Measurements from ENCODE around the gene GPRC5C.

Gene GPRC5C, protein sequence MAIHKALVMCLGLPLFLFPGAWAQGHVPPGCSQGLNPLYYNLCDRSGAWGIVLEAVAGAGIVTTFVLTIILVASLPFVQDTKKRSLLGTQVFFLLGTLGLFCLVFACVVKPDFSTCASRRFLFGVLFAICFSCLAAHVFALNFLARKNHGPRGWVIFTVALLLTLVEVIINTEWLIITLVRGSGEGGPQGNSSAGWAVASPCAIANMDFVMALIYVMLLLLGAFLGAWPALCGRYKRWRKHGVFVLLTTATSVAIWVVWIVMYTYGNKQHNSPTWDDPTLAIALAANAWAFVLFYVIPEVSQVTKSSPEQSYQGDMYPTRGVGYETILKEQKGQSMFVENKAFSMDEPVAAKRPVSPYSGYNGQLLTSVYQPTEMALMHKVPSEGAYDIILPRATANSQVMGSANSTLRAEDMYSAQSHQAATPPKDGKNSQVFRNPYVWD

DNA sequence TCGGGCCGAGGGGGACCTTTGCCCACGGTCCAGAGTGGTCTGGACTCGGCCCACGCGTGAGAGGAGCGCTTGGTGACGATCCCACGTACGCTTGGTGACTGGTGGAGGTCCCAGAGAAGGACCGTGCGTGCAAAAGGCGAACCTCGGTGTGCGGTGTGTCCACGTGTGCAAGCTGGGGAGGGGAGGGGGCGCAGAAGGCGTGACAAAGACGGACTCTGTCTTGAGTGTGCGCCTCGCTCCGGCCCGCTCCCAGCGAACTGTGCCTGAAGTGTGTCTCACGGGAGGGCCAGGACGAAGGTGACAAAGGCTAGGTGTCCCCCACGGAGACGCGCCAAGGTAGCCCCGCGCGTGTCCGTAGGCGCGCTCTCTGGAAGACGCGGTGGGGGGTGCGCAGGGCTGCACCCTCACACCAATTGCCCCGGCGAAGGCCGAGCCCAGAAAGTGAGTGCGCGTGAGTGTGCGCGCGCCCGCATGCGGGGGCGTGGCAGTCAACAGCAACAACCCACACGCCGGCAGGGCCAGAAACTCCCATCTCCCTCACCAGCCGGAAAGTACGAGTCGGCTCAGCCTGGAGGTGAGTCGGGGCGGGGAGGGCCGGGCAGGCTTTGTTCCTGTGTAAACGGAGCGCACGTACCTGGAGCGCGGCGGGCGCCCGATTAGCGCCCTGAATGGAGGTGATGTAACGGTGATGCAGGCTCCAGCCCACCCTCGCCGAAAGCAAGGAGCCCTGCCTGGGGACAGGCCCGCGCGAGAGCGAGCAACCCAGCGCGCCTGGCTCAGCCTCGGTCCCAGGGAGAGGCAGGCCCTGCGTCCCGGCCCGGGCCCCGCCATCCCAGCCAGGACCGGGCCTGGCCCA is at the start of gene GPRC5C:
Gene GPRC5C, plus strand, starts transcription at position 521 of the 856 bp plus-strand sequence. CDS start 7,689 bp downstream, outside the sequence.
- peaks cover 22% of the 10 kb centered on the region for H3K27me3 Mint-ChIP-seq (ENCODE audit: low read depth)

DNA sequence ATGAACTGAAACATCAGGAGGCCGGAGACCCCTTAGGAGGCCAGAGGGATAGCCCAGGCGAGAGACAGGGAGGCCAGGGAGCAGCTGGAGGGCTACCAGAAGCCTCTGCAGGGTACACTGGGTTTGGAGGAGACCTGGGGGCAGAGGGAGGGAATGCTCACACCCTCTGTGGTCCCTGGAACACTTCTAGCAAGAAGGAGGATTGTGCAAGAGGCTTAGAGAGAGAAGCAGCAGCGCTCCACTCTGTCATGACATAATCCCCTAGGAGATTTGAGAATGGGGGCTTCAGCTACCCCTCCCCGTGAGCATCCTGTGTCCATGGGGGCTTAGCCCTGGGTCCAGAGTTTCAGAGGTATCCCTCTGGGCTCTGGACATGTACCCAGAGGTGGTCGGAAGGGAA is 48.7 kb upstream of the GPRC5C start:
- H3K36me3 Mint-ChIP-seq (ENCODE audit: low read depth), result no peaks in the 10 kb centered on the region
- peaks cover 19% of the 10 kb centered on the region for H3K4me1 Mint-ChIP-seq
- no peak overlapping the region for H3K4me3 Mint-ChIP-seq
- H3K27me3 Mint-ChIP-seq (ENCODE audit: low read depth), result peaks cover 11% of the 10 kb centered on the region
- H3K9me3 Mint-ChIP-seq, result no peaks in the 10 kb centered on the region
- no peak overlapping the region for H3K27ac Mint-ChIP-seq
- TF ChIP-seq, protein P1, sequence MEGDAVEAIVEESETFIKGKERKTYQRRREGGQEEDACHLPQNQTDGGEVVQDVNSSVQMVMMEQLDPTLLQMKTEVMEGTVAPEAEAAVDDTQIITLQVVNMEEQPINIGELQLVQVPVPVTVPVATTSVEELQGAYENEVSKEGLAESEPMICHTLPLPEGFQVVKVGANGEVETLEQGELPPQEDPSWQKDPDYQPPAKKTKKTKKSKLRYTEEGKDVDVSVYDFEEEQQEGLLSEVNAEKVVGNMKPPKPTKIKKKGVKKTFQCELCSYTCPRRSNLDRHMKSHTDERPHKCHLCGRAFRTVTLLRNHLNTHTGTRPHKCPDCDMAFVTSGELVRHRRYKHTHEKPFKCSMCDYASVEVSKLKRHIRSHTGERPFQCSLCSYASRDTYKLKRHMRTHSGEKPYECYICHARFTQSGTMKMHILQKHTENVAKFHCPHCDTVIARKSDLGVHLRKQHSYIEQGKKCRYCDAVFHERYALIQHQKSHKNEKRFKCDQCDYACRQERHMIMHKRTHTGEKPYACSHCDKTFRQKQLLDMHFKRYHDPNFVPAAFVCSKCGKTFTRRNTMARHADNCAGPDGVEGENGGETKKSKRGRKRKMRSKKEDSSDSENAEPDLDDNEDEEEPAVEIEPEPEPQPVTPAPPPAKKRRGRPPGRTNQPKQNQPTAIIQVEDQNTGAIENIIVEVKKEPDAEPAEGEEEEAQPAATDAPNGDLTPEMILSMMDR (IDR thresholded peaks at IDR 0.05; ENCODE audit: unreplicated experiment in 3 of 3), result no peak

More for the DNA sequence above, at the start of gene GPRC5C:
- Mint-ChIP-seq H3K4me3 (peak within 1 kb of the TSS; percentile 91 to 93 (median 93)), H3K9me3 (no peaks in the 10 kb centered on the region), H3K4me1 (peaks cover 58% of the 10 kb centered on the region), H3K27ac (peak within 1 kb of the TSS; percentile 93 to 99 (median 98)), H3K36me3 (ENCODE audit: low read depth) (peaks cover 5% of the 10 kb centered on the region)
- TF ChIP-seq, protein P1 (IDR thresholded peaks at IDR 0.05; ENCODE audit: unreplicated experiment in 3 of 3), result no peak

DNA sequence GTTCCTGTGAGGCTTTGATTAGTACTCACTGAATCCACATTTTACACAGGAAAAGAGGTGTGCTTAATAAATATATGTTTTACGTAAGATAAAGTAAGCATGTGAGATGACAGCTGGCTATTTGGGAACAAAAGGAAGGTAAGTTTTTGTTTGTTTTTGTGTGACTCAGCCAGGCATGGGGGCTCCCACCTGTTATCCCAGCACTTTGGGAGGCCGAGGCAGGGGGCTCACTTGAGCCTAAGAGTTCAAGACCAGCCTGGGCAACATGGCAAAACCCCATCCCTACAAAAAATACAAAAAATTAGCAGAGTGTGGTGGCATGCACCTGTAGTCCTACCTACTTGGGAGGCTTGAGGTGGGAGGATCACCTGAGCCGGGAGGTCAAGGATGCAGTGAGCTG is 46.7 kb upstream of the GPRC5C start:
- no peaks in the 10 kb centered on the region for H3K9me3 Mint-ChIP-seq
- peaks cover 5% of the 10 kb centered on the region for H3K27me3 Mint-ChIP-seq (ENCODE audit: low read depth)
- H3K36me3 Mint-ChIP-seq (ENCODE audit: low read depth), result no peaks in the 10 kb centered on the region
- TF ChIP-seq, protein P1 (IDR thresholded peaks at IDR 0.05; ENCODE audit: unreplicated experiment in 3 of 3), result no peak
- H3K27ac Mint-ChIP-seq, result no peak overlapping the region
- no peak overlapping the region for H3K4me3 Mint-ChIP-seq
- H3K4me1 Mint-ChIP-seq, result peaks cover 18% of the 10 kb centered on the region

DNA sequence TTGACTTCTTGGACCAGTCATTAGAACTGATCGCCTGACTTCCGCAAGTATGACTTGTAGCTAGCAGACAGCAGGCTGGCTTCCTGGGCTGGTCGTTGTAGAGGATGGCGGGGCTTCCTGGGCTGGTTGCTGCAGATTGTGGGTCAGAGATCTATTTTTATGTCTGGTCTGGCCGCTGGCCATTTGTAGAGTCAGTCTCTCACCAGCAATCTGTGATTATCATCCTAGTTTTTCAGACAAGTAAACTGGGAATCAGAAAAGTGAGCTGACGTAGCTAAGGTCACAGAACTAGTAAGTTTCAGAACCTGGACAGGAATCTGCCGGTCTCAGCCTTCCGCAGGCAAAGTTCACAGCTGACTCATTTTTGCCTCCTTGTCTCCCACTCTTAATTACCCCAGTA is 45.5 kb upstream of the GPRC5C start:
- H3K4me1 Mint-ChIP-seq, result peaks cover 14% of the 10 kb centered on the region
- peak overlapping the region in 1 of 3 experiments; percentile 24 for H3K27ac Mint-ChIP-seq
- no peaks in the 10 kb centered on the region for H3K9me3 Mint-ChIP-seq
- H3K4me3 Mint-ChIP-seq, result no peak overlapping the region
- no peaks in the 10 kb centered on the region for H3K36me3 Mint-ChIP-seq (ENCODE audit: low read depth)
- TF ChIP-seq, protein P1 (IDR thresholded peaks at IDR 0.05; ENCODE audit: unreplicated experiment in 3 of 3), result no peak
- peaks cover 5% of the 10 kb centered on the region for H3K27me3 Mint-ChIP-seq (ENCODE audit: low read depth)

DNA sequence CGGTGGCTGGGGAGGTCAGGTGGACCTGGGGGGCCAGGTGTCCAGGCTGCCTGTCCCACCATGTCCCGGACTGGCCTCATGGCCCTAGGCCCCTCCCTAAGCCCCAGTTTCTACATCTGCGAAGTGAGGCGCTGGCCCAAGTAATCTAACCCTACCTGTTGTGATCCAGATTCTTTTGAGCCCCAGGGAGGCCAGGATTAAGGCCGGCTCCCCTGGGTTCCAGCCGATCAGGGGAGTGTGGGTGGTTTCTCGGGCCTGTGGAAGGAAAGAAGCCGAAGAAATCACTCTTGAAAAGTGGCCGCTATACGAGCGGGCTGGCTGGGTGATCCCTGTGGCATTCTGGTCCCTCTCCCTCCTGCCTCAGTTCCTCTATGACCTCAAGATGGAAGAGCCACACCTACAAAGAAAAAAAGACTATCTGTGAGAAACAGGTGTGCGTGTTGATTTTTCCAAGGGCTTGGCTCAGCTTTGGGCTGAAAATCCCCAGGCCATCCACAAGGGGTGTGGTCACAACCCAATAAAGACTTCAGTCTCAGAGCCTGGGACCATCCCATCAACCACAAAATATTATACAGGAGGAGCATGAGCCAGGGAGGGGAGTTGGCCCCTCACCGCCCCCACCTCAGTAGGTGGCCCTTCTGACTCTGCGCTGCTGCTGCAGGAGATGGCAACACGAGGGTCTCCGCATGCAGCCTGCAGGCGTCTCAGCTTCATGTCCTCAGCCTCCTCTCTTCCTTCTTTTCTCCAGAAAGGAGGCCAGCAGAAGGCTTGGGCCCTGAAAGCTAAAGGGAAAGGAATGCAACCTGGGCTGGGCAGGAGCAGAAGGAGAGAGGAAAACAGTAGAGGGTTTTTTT is 44.3 kb upstream of the GPRC5C start:
- no peaks in the 10 kb centered on the region for H3K9me3 Mint-ChIP-seq
- H3K4me3 Mint-ChIP-seq, result no peak overlapping the region
- peaks cover 17% of the 10 kb centered on the region for H3K4me1 Mint-ChIP-seq
- TF ChIP-seq, protein P1 (IDR thresholded peaks at IDR 0.05; ENCODE audit: unreplicated experiment in 3 of 3), result peak in 1 of 3 experiments; percentile 17
- H3K36me3 Mint-ChIP-seq (ENCODE audit: low read depth), result no peaks in the 10 kb centered on the region
- H3K27me3 Mint-ChIP-seq (ENCODE audit: low read depth), result peaks cover 5% of the 10 kb centered on the region
- H3K27ac Mint-ChIP-seq, result no peak overlapping the region
